Hepatocyte (in vitro differentiated cells): Measurements from ENCODE around the gene AMH.

Experiments
- EZH2 ChIP-seq: fragments of 200-600 bp; sonication (generic); IDR thresholded peaks from 2 replicates; pipeline ENCODE4 v1.6.1; 2016; ENCODE audit warnings: antibody characterized with exemption, mild to moderate bottlenecking, borderline replicate concordance
- EZH2phosphoT487 ChIP-seq: fragments of 200-600 bp; sonication (generic); IDR thresholded peaks from one replicate; pipeline ENCODE4 v1.6.1; 2018; ENCODE audit warnings: antibody characterized with exemption, mild to moderate bottlenecking, low read depth, moderate library complexity; ENCODE audit not compliant: unreplicated experiment, severe bottlenecking
- TF ChIP-seq, protein P1 (sequence below): fragments of 200-600 bp; sonication (generic); IDR thresholded peaks from 2 replicates; pipeline ENCODE4 v1.5.1; 2016; ENCODE audit warnings: antibody characterized with exemption, mild to moderate bottlenecking; ENCODE audit not compliant: poor library complexity

DNA sequence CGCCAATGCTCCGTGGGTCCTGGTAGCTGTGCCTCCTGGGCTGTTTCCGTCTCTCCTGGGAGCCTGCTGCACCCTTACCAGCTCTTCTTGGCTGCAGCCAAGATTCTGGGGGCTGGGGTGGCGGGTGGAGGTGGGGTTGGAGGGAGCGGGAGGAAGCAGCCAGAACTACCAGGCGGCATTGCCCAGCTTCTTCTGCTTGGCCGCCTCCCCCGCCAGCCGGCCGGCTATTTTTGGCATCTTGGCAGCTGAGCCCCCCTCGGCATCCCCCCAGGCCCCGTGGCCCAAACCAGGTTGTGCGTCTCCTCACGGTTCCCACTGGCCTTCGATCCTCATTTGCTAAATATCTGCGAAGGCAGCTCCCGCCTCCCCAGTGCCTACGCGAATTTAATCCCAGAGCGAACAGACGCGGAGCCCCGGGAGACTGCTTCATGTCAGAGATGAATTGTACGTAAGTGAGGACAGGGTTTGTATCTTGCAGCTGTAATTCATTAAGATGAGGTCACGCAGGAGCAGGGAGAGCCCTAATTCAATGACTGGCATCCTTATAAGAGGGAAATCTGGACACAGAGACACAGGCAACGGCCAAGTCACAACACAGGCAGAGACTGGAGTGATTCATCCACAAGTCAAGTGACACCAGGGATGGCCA lies 45.7 kb downstream of the AMH start:
- TF ChIP-seq, protein P1, sequence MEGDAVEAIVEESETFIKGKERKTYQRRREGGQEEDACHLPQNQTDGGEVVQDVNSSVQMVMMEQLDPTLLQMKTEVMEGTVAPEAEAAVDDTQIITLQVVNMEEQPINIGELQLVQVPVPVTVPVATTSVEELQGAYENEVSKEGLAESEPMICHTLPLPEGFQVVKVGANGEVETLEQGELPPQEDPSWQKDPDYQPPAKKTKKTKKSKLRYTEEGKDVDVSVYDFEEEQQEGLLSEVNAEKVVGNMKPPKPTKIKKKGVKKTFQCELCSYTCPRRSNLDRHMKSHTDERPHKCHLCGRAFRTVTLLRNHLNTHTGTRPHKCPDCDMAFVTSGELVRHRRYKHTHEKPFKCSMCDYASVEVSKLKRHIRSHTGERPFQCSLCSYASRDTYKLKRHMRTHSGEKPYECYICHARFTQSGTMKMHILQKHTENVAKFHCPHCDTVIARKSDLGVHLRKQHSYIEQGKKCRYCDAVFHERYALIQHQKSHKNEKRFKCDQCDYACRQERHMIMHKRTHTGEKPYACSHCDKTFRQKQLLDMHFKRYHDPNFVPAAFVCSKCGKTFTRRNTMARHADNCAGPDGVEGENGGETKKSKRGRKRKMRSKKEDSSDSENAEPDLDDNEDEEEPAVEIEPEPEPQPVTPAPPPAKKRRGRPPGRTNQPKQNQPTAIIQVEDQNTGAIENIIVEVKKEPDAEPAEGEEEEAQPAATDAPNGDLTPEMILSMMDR: no peak
- TF ChIP-seq EZH2: no peak
- no peak for TF ChIP-seq EZH2phosphoT487
